Peyer's patch (tissue), 4 donors: ENCODE results near the gene FSTL5.

Experiments used
- POLR2A ChIP-seq, 2 donors: fragments of 450-650 bp; IDR thresholded peaks; one replicate each; pipeline ENCODE4 v1.5.1; 2017; ENCODE audit warnings: antibody characterized with exemption in 2 of 2, mild to moderate bottlenecking in 2 of 2, moderate library complexity in 2 of 2
- TF ChIP-seq, protein P1 (sequence below), 6 experiments: fragments of 450-650 bp in 4 of 6; fragments of 200-600 bp in 2 of 6; sonication (generic) in 1 of 6; IDR thresholded peaks; one replicate each; pipeline ENCODE4 v1.5.1; 2017 to 2019; ENCODE audit warnings: antibody characterized with exemption in 6 of 6, mild to moderate bottlenecking in 3 of 6, moderate library complexity in 1 of 6

DNA sequence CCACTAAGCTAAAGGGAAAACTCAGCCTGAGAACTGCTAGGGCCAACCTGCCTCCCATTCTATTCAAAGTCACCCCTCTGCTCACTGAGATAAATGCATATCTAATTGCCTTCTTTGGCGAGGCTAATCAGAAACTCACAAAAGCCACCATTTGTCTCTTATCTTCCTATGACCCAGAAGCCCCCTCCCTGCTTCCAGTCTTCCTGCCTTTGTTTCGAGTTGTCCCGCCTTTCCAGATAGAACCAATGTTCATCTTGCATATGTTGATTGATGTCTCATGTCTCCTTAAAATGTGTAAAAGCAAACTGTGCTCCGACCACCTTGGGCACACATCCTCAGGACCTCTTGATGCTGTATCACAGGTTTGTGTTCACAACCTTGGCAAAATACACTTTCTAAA lies 459.8 kb downstream of the FSTL5 start:
- TF ChIP-seq, protein P1, sequence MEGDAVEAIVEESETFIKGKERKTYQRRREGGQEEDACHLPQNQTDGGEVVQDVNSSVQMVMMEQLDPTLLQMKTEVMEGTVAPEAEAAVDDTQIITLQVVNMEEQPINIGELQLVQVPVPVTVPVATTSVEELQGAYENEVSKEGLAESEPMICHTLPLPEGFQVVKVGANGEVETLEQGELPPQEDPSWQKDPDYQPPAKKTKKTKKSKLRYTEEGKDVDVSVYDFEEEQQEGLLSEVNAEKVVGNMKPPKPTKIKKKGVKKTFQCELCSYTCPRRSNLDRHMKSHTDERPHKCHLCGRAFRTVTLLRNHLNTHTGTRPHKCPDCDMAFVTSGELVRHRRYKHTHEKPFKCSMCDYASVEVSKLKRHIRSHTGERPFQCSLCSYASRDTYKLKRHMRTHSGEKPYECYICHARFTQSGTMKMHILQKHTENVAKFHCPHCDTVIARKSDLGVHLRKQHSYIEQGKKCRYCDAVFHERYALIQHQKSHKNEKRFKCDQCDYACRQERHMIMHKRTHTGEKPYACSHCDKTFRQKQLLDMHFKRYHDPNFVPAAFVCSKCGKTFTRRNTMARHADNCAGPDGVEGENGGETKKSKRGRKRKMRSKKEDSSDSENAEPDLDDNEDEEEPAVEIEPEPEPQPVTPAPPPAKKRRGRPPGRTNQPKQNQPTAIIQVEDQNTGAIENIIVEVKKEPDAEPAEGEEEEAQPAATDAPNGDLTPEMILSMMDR (IDR thresholded peaks at IDR 0.05): no peak
- no peak for TF ChIP-seq POLR2A (IDR thresholded peaks at IDR 0.05)
